PC-3 (cell line): ENCODE results near the gene GTF3C5. TPM values are rescaled to one million over a fixed set of nuclear protein-coding genes. Genes with fewer than 3 reads are reported as not detected.

ENCODE experiments used
- ATAC-seq: fragments of 200-7000 bp; cut with Tn5 transposase; 2 replicates; pipeline ENCODE4 v1.9.1; 2020; ENCODE audit warnings: mild to moderate bottlenecking, moderate library complexity
- BruUV-seq: library from RNA; stranded (reverse); fragments of 400-500 nt; replicated peaks from 2 replicates; lab custom pipeline; 2021; lab: Mats Ljungman, UMichigan
- CTCF ChIA-PET: fragments of 300-600 bp; sonication (Branson Sonifier 250); formaldehyde crosslinking; loops from one replicate; lab custom pipeline; 2022; ENCODE audit warnings: antibody characterized with exemption; lab: Charles Lee
- POLR2A ChIA-PET: fragments of 300-600 bp; sonication (Branson Sonifier 250); formaldehyde crosslinking; loops from one replicate; lab custom pipeline; 2022; ENCODE audit warnings: antibody characterized with exemption; ENCODE audit not compliant: unreplicated experiment; lab: Charles Lee
- DNase-seq: peaks from one replicate; pipeline ENCODE4 v3.0.0-alpha.2; 2015
- H2AFZ ChIP-seq: fragments of 300-600 bp; sonication (generic); 2 replicates; pipeline ENCODE4 v1.6.0; 2016; ENCODE audit warnings: antibody characterized with exemption, low read length
- H3F3A ChIP-seq: fragments of 300-600 bp; sonication (generic); one replicate; pipeline ENCODE4 v1.6.0; 2017; ENCODE audit warnings: antibody characterized with exemption, low read length, control low read depth, mild to moderate bottlenecking; ENCODE audit not compliant: unreplicated experiment
- H3K27ac ChIP-seq: fragments of 300-600 bp; sonication (generic); 2 replicates; pipeline ENCODE4 v1.5.1; 2016; ENCODE audit warnings: mild to moderate bottlenecking, low read length
- H3K27me3 ChIP-seq: fragments of 300-600 bp; sonication (generic); 2 replicates; pipeline ENCODE4 v1.6.1; 2016; ENCODE audit warnings: low read length, mixed read lengths
- H3K36me3 ChIP-seq: fragments of 300-600 bp; sonication (generic); 2 replicates; pipeline ENCODE4 v1.6.1; 2016; ENCODE audit warnings: low read depth, mixed run types, low read length, mixed read lengths
- H3K4me1 ChIP-seq: fragments of 300-600 bp; sonication (generic); 2 replicates; pipeline ENCODE4 v1.5.1; 2016; ENCODE audit warnings: low read length; ENCODE audit not compliant: insufficient read depth
- H3K4me2 ChIP-seq: fragments of 300-600 bp; sonication (generic); 2 replicates; pipeline ENCODE4 v1.6.0; 2016; ENCODE audit warnings: low read length
- H3K4me3 ChIP-seq: fragments of 300-600 bp; sonication (generic); 2 replicates; pipeline ENCODE4 v1.5.1; 2016; ENCODE audit warnings: mild to moderate bottlenecking, low read length, mixed read lengths
- H3K79me2 ChIP-seq: fragments of 300-600 bp; sonication (generic); 2 replicates; pipeline ENCODE4 v1.6.1; 2017; ENCODE audit warnings: low read length, mixed read lengths
- H3K9ac ChIP-seq: fragments of 300-600 bp; sonication (generic); 2 replicates; pipeline ENCODE4 v1.6.0; 2016; ENCODE audit warnings: mild to moderate bottlenecking, low read length
- H3K9me2 ChIP-seq: fragments of 300-600 bp; sonication (generic); replicated peaks from 2 replicates; pipeline ENCODE4 v1.6.1; 2016; ENCODE audit warnings: mixed run types, low read length, mixed read lengths
- H3K9me3 ChIP-seq: fragments of 300-600 bp; sonication (generic); 2 replicates; pipeline ENCODE4 v1.6.1; 2016; ENCODE audit warnings: low read length, mixed read lengths
- H4K20me1 ChIP-seq: fragments of 300-600 bp; sonication (generic); 2 replicates; pipeline ENCODE4 v1.6.1; 2016; ENCODE audit warnings: low read length, mixed read lengths
- EZH2 ChIP-seq: fragments of 300-600 bp; sonication (generic); IDR thresholded peaks from one replicate; pipeline ENCODE4 v1.6.1; 2017; ENCODE audit warnings: antibody characterized with exemption, mild to moderate bottlenecking, low read length; ENCODE audit not compliant: unreplicated experiment
- EZH2phosphoT487 ChIP-seq: fragments of 300-600 bp; sonication (generic); IDR thresholded peaks from 2 replicates; pipeline ENCODE4 v1.6.1; 2018; ENCODE audit warnings: mild to moderate bottlenecking, antibody characterized with exemption, low read length, borderline replicate concordance
- intact Hi-C: fragments of 100-400 bp; cut with micrococcal nuclease; formaldehyde crosslinking; loops from 2 replicates; pipeline ENCODE4 v1.9.0; 2023
- total RNA-seq: library from RNA; depleted of rRNA; stranded (reverse); fragments of >200 nt; gene quantifications from 2 replicates; pipeline ENCODE4 v1.2.3, GENCODE V29; 2014
- TF ChIP-seq, protein P1 (sequence below): fragments of 300-600 bp; sonication (generic); conservative IDR thresholded peaks from 2 replicates; pipeline ENCODE4 v1.5.1; 2017; ENCODE audit warnings: antibody characterized with exemption, low read depth, mild to moderate bottlenecking, low read length

GTF3C5 gene
- total RNA-seq, 1 experiment from 2014 or later: 78.5 TPM

GRCh38 chr9:133101356-133102189 lies 70.8 kb downstream of the GTF3C5 start:
- Histone ChIP-seq H3K9ac (no peak overlapping the region), H3K27me3 (no peaks in the 10 kb centered on the region), H3K9me3 (no peaks in the 10 kb centered on the region), H3K27ac (no peak overlapping the region), H3K4me3 (no peak overlapping the region), H3K36me3 (peaks cover 28% of the 10 kb centered on the region), H4K20me1 (no peaks in the 10 kb centered on the region), H2AFZ (no peak overlapping the region), H3K79me2 (no peaks in the 10 kb centered on the region), H3K4me2 (no peak overlapping the region), H3K4me1 (peaks cover 9% of the 10 kb centered on the region; the same call in 1 of the 2 replicates), H3K9me2 (no peaks in the 10 kb centered on the region), H3F3A (no peaks in the 10 kb centered on the region)
- TF ChIP-seq, protein P1, sequence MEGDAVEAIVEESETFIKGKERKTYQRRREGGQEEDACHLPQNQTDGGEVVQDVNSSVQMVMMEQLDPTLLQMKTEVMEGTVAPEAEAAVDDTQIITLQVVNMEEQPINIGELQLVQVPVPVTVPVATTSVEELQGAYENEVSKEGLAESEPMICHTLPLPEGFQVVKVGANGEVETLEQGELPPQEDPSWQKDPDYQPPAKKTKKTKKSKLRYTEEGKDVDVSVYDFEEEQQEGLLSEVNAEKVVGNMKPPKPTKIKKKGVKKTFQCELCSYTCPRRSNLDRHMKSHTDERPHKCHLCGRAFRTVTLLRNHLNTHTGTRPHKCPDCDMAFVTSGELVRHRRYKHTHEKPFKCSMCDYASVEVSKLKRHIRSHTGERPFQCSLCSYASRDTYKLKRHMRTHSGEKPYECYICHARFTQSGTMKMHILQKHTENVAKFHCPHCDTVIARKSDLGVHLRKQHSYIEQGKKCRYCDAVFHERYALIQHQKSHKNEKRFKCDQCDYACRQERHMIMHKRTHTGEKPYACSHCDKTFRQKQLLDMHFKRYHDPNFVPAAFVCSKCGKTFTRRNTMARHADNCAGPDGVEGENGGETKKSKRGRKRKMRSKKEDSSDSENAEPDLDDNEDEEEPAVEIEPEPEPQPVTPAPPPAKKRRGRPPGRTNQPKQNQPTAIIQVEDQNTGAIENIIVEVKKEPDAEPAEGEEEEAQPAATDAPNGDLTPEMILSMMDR: no peak
- no peak for TF ChIP-seq EZH2
- no peak for TF ChIP-seq EZH2phosphoT487
- BruUV-seq: no TSS peak
- CTCF ChIA-PET: no interaction called here
- POLR2A ChIA-PET: no interaction called here
- no peak for DNase-seq
- intact Hi-C loops: no loop called here
- no peak for ATAC-seq

DNA sequence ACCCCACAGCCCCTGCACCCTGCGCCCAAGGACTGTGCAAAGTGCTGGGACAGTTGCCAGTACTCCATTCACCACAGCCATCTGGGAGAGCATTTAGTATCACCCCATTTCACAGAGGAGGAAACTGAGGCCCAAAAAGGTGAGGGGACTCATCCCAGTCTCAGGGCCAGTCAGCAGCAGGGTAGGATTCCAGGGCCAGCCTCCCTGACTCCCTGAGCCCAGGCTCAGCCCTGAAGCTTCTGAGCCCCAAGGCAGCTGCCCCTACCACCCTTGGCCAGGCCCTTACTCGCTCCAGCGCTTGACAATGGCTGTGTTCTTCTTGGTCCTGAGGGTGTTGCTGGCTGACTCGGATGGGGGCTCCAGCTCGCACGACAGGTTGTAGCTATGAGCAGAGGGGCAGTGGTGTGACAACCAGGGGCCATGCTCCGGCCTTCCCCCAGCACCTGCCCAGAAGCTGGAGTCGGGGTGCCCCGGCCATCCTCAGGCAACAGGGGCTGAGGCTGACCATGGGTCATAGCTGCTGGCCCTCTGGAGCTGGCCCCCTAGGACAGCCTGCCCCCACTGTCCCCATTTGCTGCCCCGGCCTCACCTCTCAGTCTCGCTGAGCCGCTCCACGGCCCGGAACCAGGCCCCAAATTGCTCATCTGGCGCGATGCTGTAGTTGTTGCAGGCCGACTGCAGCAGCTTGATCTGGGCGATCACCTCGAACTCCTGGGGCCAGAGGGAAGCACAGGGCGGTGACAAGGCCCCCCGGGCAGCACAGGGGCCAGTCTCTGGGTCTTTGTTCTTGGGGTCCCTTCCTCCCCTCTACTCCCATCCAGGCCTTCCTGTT lies 71.6 kb downstream of the GTF3C5 start:
- Histone ChIP-seq H3K27me3 (no peaks in the 10 kb centered on the region), H3K27ac (no peak overlapping the region), H3K79me2 (no peaks in the 10 kb centered on the region), H3K9me3 (no peaks in the 10 kb centered on the region), H3K9me2 (no peaks in the 10 kb centered on the region), H3K36me3 (peaks cover 25% of the 10 kb centered on the region), H3K4me1 (peaks cover 9% of the 10 kb centered on the region; the same call in 1 of the 2 replicates), H2AFZ (no peak overlapping the region), H3F3A (no peaks in the 10 kb centered on the region), H3K9ac (no peak overlapping the region), H3K4me3 (no peak overlapping the region), H3K4me2 (no peak overlapping the region), H4K20me1 (no peaks in the 10 kb centered on the region)
- ChIA-PET CTCF (no interaction called here), POLR2A (no interaction called here)
- no peak for DNase-seq
- intact Hi-C loops: loop anchor here (1.0 kb wide), 1 partner anchor 42 kb away; no protein-coding TSS in a partner anchor
- TF ChIP-seq, protein P1: no peak
- no peak for TF ChIP-seq EZH2
- no peak for TF ChIP-seq EZH2phosphoT487
- ATAC-seq: no peak
- BruUV-seq: no TSS peak
